Measurements from ENCODE around the gene ITGA3.

DNA sequence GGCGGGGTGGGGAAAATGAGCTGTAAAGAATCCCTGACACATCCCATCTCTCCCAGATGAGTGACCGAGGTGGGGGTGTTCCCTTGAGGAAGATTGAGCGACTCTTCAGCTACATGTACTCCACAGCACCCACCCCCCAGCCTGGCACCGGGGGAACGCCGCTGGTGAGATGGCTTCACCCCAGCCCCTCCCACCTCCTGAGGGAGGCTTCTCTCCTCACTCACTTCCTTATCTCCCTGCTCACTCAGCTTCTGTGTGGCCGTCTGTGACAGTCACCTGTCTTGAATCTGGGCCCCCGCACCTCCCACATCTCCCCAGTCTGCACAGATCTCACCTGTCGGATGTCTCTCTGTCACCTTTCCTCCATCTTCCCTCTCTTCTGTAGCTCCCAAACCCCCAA lies 52.6 kb downstream of the ITGA3 start:
- TF ChIP-seq, protein P1, sequence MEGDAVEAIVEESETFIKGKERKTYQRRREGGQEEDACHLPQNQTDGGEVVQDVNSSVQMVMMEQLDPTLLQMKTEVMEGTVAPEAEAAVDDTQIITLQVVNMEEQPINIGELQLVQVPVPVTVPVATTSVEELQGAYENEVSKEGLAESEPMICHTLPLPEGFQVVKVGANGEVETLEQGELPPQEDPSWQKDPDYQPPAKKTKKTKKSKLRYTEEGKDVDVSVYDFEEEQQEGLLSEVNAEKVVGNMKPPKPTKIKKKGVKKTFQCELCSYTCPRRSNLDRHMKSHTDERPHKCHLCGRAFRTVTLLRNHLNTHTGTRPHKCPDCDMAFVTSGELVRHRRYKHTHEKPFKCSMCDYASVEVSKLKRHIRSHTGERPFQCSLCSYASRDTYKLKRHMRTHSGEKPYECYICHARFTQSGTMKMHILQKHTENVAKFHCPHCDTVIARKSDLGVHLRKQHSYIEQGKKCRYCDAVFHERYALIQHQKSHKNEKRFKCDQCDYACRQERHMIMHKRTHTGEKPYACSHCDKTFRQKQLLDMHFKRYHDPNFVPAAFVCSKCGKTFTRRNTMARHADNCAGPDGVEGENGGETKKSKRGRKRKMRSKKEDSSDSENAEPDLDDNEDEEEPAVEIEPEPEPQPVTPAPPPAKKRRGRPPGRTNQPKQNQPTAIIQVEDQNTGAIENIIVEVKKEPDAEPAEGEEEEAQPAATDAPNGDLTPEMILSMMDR (IDR thresholded peaks at IDR 0.05): no peak
- no peak for TF ChIP-seq POLR2A (IDR thresholded peaks at IDR 0.05)
